CD4-positive, alpha-beta T cell (primary cell): ENCODE measurements around the gene DNAJB12. TPM values are rescaled to one million over a fixed set of nuclear protein-coding genes. Genes with fewer than 3 reads are reported as not detected.
"Not testable (repeated sequence)": the region's sequence is repeated elsewhere in the genome, so short reads cannot be mapped to it uniquely, and the experiment has no call there.

ENCODE experiments used
- ATAC-seq: fragments of 200-7000 bp; cut with Tn5 transposase; one replicate; pipeline ENCODE4 v1.10.0; 2022; ENCODE audit warnings: mild to moderate bottlenecking; ENCODE audit not compliant: poor library complexity
- CTCF ChIA-PET: fragments of 350-600 bp; sonication (Branson Sonifier 250); formaldehyde crosslinking; loops from one replicate; lab custom pipeline; 2021; ENCODE audit warnings: antibody characterized with exemption, inconsistent platforms; lab: Charles Lee
- POLR2A ChIA-PET: fragments of 350-600 bp; sonication (Branson Sonifier 250); formaldehyde crosslinking; loops from one replicate; lab custom pipeline; 2021; ENCODE audit warnings: antibody characterized with exemption, inconsistent platforms; lab: Charles Lee
- DNase-seq, 14 experiments: peaks; one replicate each; pipeline ENCODE4 v3.0.0-alpha.2; 2013 to 2020; ENCODE audit warnings: mixed read lengths in 2 of 14
- H3K27ac ChIP-seq, 2 donors: one replicate each; pipeline versions ENCODE4 v1.5.1 to v1.7.0; 2013; ENCODE audit warnings: low read length in 2 of 2, low read depth in 1 of 2, mild to moderate bottlenecking in 1 of 2
- H3K27me3 ChIP-seq, 2 experiments: 1 replicate in 1 of 2; 2 replicates in 1 of 2; pipeline versions ENCODE4 v1.6.1 to v1.7.0; 2013; ENCODE audit warnings: low read length in 2 of 2, control low read depth in 1 of 2, mild to moderate bottlenecking in 1 of 2, moderate library complexity in 1 of 2; ENCODE audit not compliant: insufficient read depth in 2 of 2, control insufficient read depth in 1 of 2
- H3K36me3 ChIP-seq: one replicate; pipeline ENCODE4 v1.6.1; 2013; ENCODE audit warnings: low read length, control low read depth; ENCODE audit not compliant: insufficient read depth
- H3K4me1 ChIP-seq: one replicate; pipeline ENCODE4 v1.6.1; 2013; ENCODE audit warnings: low read length, control low read depth; ENCODE audit not compliant: insufficient read depth
- H3K4me3 ChIP-seq: one replicate; pipeline ENCODE4 v1.5.1; 2013; ENCODE audit warnings: mild to moderate bottlenecking, low read length, moderate library complexity
- H3K9me3 ChIP-seq, 2 experiments: 1 replicate in 1 of 2; 2 replicates in 1 of 2; pipeline versions ENCODE4 v1.6.1 to v1.7.0; 2013; ENCODE audit warnings: low read length in 2 of 2, mild to moderate bottlenecking in 2 of 2, control low read depth in 1 of 2, moderate library complexity in 1 of 2; ENCODE audit not compliant: control insufficient read depth in 1 of 2, insufficient read depth in 1 of 2
- H3K27ac Mint-ChIP-seq: one replicate; pipeline ENCODE4 v1.8.0; 2020; ENCODE audit warnings: mixed read lengths
- H3K27me3 Mint-ChIP-seq: one replicate; pipeline ENCODE4 v1.8.0; 2021; ENCODE audit warnings: mixed read lengths
- H3K36me3 Mint-ChIP-seq: one replicate; pipeline ENCODE4 v1.8.0; 2021; ENCODE audit warnings: low read depth, mixed read lengths
- H3K4me1 Mint-ChIP-seq: one replicate; pipeline ENCODE4 v1.8.0; 2021; ENCODE audit warnings: low read depth, mixed read lengths
- H3K4me3 Mint-ChIP-seq: one replicate; pipeline ENCODE4 v1.8.0; 2020; ENCODE audit warnings: mild to moderate bottlenecking, mixed read lengths
- H3K9me3 Mint-ChIP-seq: one replicate; pipeline ENCODE4 v1.8.0; 2020; ENCODE audit warnings: mixed read lengths
- CTCF ChIP-seq: fragments of 200-600 bp; IDR thresholded peaks from one replicate; pipeline ENCODE4 v1.8.0; 2022; ENCODE audit warnings: antibody characterized with exemption, mild to moderate bottlenecking
- intact Hi-C, 2 experiments: fragments of 100-400 bp; cut with DNase I in 1 of 2; cut with micrococcal nuclease in 1 of 2; formaldehyde crosslinking; loops; one replicate each; pipeline versions ENCODE4 v1.15.1 to v1.9.0; 2023 to 2025; cut with DNase I, micrococcal nuclease
- total RNA-seq, 174 experiments: library from RNA in 2 of 174; stranded (reverse) in 2 of 174; gene quantifications; one replicate each; pipeline ENCODE4 v1.2.3 and lab custom pipeline; 2021 to 2026

DNAJB12 gene
- total RNA-seq, 2 experiments from 2014 or later = 25.2 to 27.0 TPM

- Histone ChIP-seq H3K27me3 (no peaks in the 10 kb centered on the region), H3K36me3 (no peaks in the 10 kb centered on the region), H3K4me3 (peak overlapping the region; percentile 75), H3K4me1 (peaks cover 58% of the 10 kb centered on the region), H3K27ac (peak overlapping the region; percentile 89 to 98), H3K9me3 (no peaks in the 10 kb centered on the region)
- H3K4me3 Mint-ChIP-seq = peak overlapping the region; percentile 82
- ATAC-seq = peak; percentile 57
- intact Hi-C loops = loop anchor here (1.0 to 5.0 kb wide), 6 partner anchors 21 to 50 kb away; partner anchors contain the start of gene DDIT4 (in 1 of the 2)
- no peaks in the 10 kb centered on the region for H3K9me3 Mint-ChIP-seq
- TF ChIP-seq CTCF = no peak
- peaks cover 65% of the 10 kb centered on the region for H3K4me1 Mint-ChIP-seq
- DNase-seq = peak; percentile 68 to 97 (median 83)
- no peaks in the 10 kb centered on the region for H3K36me3 Mint-ChIP-seq
- ChIA-PET POLR2A (interaction anchor here (0.6 to 2.7 kb wide), 25 partner anchors 8 to 210 kb away, joined by 3 to 96 read pairs (median 10); partner anchors contain the start of genes ANAPC16, ASCC1, DDIT4 and DNAJB12), CTCF (interaction anchor here (1.0 to 2.0 kb wide), 7 partner anchors 20 to 39 kb away, joined by 3 to 8 read pairs (median 5); no protein-coding TSS in a partner anchor)
- H3K27ac Mint-ChIP-seq = peak overlapping the region; percentile 96
- H3K27me3 Mint-ChIP-seq = no peaks in the 10 kb centered on the region
Observed at GRCh38 chr10:72297805-72298591, 56.7 kb downstream of the DNAJB12 start.

GRCh38 chr10:72297281-72297804, 57.4 kb downstream of the DNAJB12 start:
- Histone ChIP-seq H3K4me1 (peaks cover 64% of the 10 kb centered on the region), H3K36me3 (no peaks in the 10 kb centered on the region), H3K4me3 (peak overlapping the region; percentile 75), H3K9me3 (no peaks in the 10 kb centered on the region), H3K27me3 (no peaks in the 10 kb centered on the region), H3K27ac (peak overlapping the region; percentile 89 to 98)
- Mint-ChIP-seq H3K9me3 (no peaks in the 10 kb centered on the region), H3K27ac (peak overlapping the region; percentile 96), H3K4me1 (peaks cover 71% of the 10 kb centered on the region), H3K36me3 (no peaks in the 10 kb centered on the region), H3K27me3 (no peaks in the 10 kb centered on the region), H3K4me3 (peak overlapping the region; percentile 82)
- no peak for TF ChIP-seq CTCF
- peak; percentile 87 to 99 (median 92) for DNase-seq
- CTCF ChIA-PET = interaction anchor here (1.0 to 2.0 kb wide), 7 partner anchors 21 to 40 kb away, joined by 3 to 8 read pairs (median 5); no protein-coding TSS in a partner anchor
- intact Hi-C loops = loop anchor here in 1 of 2 experiments (1.0 to 5.0 kb wide), 5 partner anchors 23 to 49 kb away; partner anchors contain the start of gene DDIT4
- peak; percentile 78 for ATAC-seq
- POLR2A ChIA-PET = interaction anchor here (0.6 to 2.7 kb wide), 28 partner anchors 9 to 209 kb away, joined by 3 to 96 read pairs (median 9); partner anchors contain the start of genes ANAPC16, ASCC1, DDIT4 and DNAJB12

GRCh38 chr10:72296829-72297280, 57.9 kb downstream of the DNAJB12 start:
- Histone ChIP-seq H3K4me1 (peaks cover 69% of the 10 kb centered on the region), H3K27ac (peak overlapping the region; percentile 89 to 98), H3K4me3 (peak overlapping the region; percentile 75)
- ChIA-PET CTCF (interaction anchor here (1.0 to 2.0 kb wide), 7 partner anchors 21 to 40 kb away, joined by 3 to 8 read pairs (median 5); no protein-coding TSS in a partner anchor), POLR2A (interaction anchor here (0.6 to 2.7 kb wide), 26 partner anchors 9 to 209 kb away, joined by 3 to 96 read pairs (median 10); partner anchors contain the start of genes ANAPC16, ASCC1, DDIT4 and DNAJB12)
- H3K27ac Mint-ChIP-seq = peak overlapping the region; percentile 96
- H3K36me3 ChIP-seq, ATAC-seq, H3K27me3 ChIP-seq, H3K27me3 Mint-ChIP-seq, H3K9me3 Mint-ChIP-seq, DNase-seq, H3K9me3 ChIP-seq, H3K36me3 Mint-ChIP-seq: not testable (repeated sequence)
- peak overlapping the region; percentile 82 for H3K4me3 Mint-ChIP-seq
- H3K4me1 Mint-ChIP-seq = peaks cover 75% of the 10 kb centered on the region
- intact Hi-C loops = loop anchor here in 1 of 2 experiments (1.0 to 5.0 kb wide), 5 partner anchors 23 to 49 kb away; partner anchors contain the start of gene DDIT4
